SK-N-SH treated with all-trans-retinoic acid at 6 μM for 48 hours (cell line): ENCODE data around the gene FGFBP2.

Experiments
- ZNF8 ChIP-seq: fragments of 450-650 bp; formaldehyde crosslinking; IDR thresholded peaks from 2 replicates; pipeline ENCODE4 v1.5.0; 2020; ENCODE audit warnings: mild to moderate bottlenecking, moderate library complexity
- TF ChIP-seq, protein P1 (sequence below): fragments of 250-450 bp; sonication (Bioruptor Pico); IDR thresholded peaks from 2 replicates; pipeline ENCODE4 v1.8.0; 2020; ENCODE audit warnings: mild to moderate bottlenecking, moderate library complexity, borderline replicate concordance

DNA sequence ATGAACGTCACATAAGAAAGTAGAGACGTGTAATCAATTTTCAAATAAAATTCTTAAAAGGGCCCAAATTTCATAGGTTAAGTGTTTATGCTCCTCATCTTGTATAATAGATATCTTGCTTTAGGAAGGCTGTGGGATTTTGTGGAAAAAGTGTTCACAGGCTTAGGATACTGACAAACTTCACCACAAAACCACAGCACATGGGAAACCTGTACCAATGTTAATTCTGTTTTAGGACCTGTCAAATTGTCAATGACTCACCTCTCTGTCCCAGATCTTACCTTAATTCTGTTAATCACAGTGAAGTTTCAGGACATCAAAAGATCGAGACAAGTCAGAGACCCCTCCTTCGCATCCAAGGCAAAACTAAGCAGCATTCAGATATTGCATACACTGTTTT is 48.7 kb downstream of the FGFBP2 start:
- TF ChIP-seq, protein P1, sequence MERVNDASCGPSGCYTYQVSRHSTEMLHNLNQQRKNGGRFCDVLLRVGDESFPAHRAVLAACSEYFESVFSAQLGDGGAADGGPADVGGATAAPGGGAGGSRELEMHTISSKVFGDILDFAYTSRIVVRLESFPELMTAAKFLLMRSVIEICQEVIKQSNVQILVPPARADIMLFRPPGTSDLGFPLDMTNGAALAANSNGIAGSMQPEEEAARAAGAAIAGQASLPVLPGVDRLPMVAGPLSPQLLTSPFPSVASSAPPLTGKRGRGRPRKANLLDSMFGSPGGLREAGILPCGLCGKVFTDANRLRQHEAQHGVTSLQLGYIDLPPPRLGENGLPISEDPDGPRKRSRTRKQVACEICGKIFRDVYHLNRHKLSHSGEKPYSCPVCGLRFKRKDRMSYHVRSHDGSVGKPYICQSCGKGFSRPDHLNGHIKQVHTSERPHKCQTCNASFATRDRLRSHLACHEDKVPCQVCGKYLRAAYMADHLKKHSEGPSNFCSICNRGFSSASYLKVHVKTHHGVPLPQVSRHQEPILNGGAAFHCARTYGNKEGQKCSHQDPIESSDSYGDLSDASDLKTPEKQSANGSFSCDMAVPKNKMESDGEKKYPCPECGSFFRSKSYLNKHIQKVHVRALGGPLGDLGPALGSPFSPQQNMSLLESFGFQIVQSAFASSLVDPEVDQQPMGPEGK (CRISPR knock-in tag): no peak
- TF ChIP-seq ZNF8: no peak
